ENCODE results near the gene ARL8B. TPM values are rescaled to one million over a fixed set of nuclear protein-coding genes. Genes with fewer than 3 reads are reported as not detected.

ARL8B gene
- total and polyA plus RNA-seq, 10 of the 15 experiments (the other 5 are each of a cell fraction or from before 2014, with no cell fraction given): 22.0 to 80.6 (median 43.7) TPM

GRCh38 chr3:5198986-5199731, 77.1 kb downstream of the ARL8B start (continued):
- no peak for TF ChIP-seq ZNF274 (IDR thresholded peaks at IDR 0.05; ENCODE audit: insufficient read depth, insufficient read length)
- TF ChIP-seq POLR2A (IDR thresholded peaks at IDR 0.05; ENCODE audit: low read depth, low read length): no peak
- no peak for TF ChIP-seq E4F1 (IDR thresholded peaks at IDR 0.05; ENCODE audit: borderline replicate concordance, partially characterized antibody)
- TF ChIP-seq USF2 (IDR thresholded peaks at IDR 0.05; ENCODE audit: borderline replicate concordance, low read depth, low read length): no peak
- TF ChIP-seq YBX1 (IDR thresholded peaks at IDR 0.05): no peak
- no peak for TF ChIP-seq MYB (IDR thresholded peaks at IDR 0.05; ENCODE audit: borderline replicate concordance, low read depth, low read length)
- peak; percentile 93 for TF ChIP-seq CREM (IDR thresholded peaks at IDR 0.05; ENCODE audit: low read depth)
- TF ChIP-seq NBN (IDR thresholded peaks at IDR 0.05): peak; percentile 37; the same call in 1 of the 2 replicates
- peak; percentile 96 for TF ChIP-seq CREB1 (IDR thresholded peaks at IDR 0.05; ENCODE audit: low read depth)
- TF ChIP-seq ZBTB40 (IDR thresholded peaks at IDR 0.05; ENCODE audit: borderline replicate concordance): 0 out of 2 replicates have a peak, but pooled peaks have one; percentile 12

Measured in GM12878 (cell line).